H1 (cell line): ENCODE measurements around the gene AFAP1L2. TPM values are rescaled to one million over a fixed set of nuclear protein-coding genes. Genes with fewer than 3 reads are reported as not detected.

Experiments
- CTCF ChIA-PET: fragments of 300-600 bp; sonication (Branson Sonifier 250); formaldehyde crosslinking; loops from one replicate; lab custom pipeline; 2021; ENCODE audit not compliant: partially characterized antibody; lab: Charles Lee
- POLR2A ChIA-PET: fragments of 300-600 bp; sonication (Branson Sonifier 250); formaldehyde crosslinking; loops from one replicate; lab custom pipeline; 2021; ENCODE audit warnings: inconsistent platforms; ENCODE audit not compliant: partially characterized antibody; lab: Charles Lee
- DNase-seq, 2 experiments: peaks; one replicate each; pipeline versions ENCODE4 v3.0.0 to v3.0.0-alpha.2; 2010 to 2022; ENCODE audit warnings: low spot score in 2 of 2, low read depth in 1 of 2, mixed read lengths in 1 of 2
- FAIRE-seq: peaks from 2 replicates; lab custom pipeline; 2011; peaks lifted over from hg19 to GRCh38; lab: Jason Lieb, UNC
- H2AFZ ChIP-seq: 2 replicates; pipeline ENCODE4 v1.8.1; 2012; ENCODE audit warnings: low read length, inconsistent platforms
- H2AK5ac ChIP-seq: 2 replicates; pipeline ENCODE4 v1.6.1; 2013; ENCODE audit warnings: low read depth, low read length
- H2BK120ac ChIP-seq: replicated peaks from 2 replicates; pipeline ENCODE3; 2013; ENCODE audit warnings: low read depth, low read length, inconsistent platforms
- H2BK12ac ChIP-seq: 2 replicates; pipeline ENCODE4 v1.6.1; 2013; ENCODE audit warnings: low read depth, low read length
- H2BK15ac ChIP-seq: 2 replicates; pipeline ENCODE4 v1.6.1; 2013; ENCODE audit warnings: low read length
- H2BK20ac ChIP-seq: 2 replicates; pipeline ENCODE4 v1.6.1; 2013; ENCODE audit warnings: low read length
- H2BK5ac ChIP-seq: 2 replicates; pipeline ENCODE4 v1.6.1; 2013; ENCODE audit warnings: low read depth, low read length
- H3K14ac ChIP-seq: 2 replicates; pipeline ENCODE4 v1.6.1; 2013; ENCODE audit warnings: inconsistent platforms; ENCODE audit not compliant: insufficient read length
- H3K18ac ChIP-seq: 2 replicates; pipeline ENCODE4 v1.6.1; 2013; ENCODE audit warnings: low read length; ENCODE audit errors: extremely low read depth
- H3K23ac ChIP-seq: 2 replicates; pipeline ENCODE4 v1.6.1; 2013; ENCODE audit warnings: inconsistent platforms; ENCODE audit not compliant: insufficient read length
- H3K23me2 ChIP-seq: 2 replicates; pipeline ENCODE4 v1.6.1; 2013; ENCODE audit warnings: low read depth, low read length
- H3K27ac ChIP-seq: 2 replicates; pipeline ENCODE4 v1.6.1; 2011; ENCODE audit warnings: low read depth, low read length, inconsistent platforms
- H3K27me3 ChIP-seq, 4 experiments: replicated peaks in 1 of 4; 1 replicate in 1 of 4; 2 replicates in 3 of 4; pipeline versions ENCODE4 v1.6.1 to v1.8.1; 2011 to 2013; ENCODE audit warnings: low read length in 3 of 4, mild to moderate bottlenecking in 3 of 4, inconsistent platforms in 2 of 4, mixed read lengths in 2 of 4, moderate library complexity in 1 of 4; ENCODE audit not compliant: control insufficient read depth in 3 of 4, insufficient read depth in 3 of 4; ENCODE audit errors: extremely low read depth in 1 of 4
- H3K36me3 ChIP-seq, 4 experiments: 2 replicates each; pipeline versions ENCODE4 v1.6.1 to v1.8.1; 2011 to 2013; ENCODE audit warnings: mild to moderate bottlenecking in 4 of 4, low read length in 3 of 4, moderate library complexity in 2 of 4, control low read depth in 1 of 4, inconsistent platforms in 1 of 4; ENCODE audit not compliant: insufficient read depth in 4 of 4, control insufficient read depth in 2 of 4
- H3K4ac ChIP-seq: replicated peaks from 2 replicates; pipeline ENCODE3; 2013; ENCODE audit warnings: low read length, low read depth, mixed read lengths, inconsistent platforms; ENCODE audit not compliant: insufficient read length
- H3K4me1 ChIP-seq, 4 experiments: replicated peaks in 1 of 4; 1 replicate in 1 of 4; 2 replicates in 3 of 4; pipeline versions ENCODE4 v1.6.1 to v1.8.1; 2011 to 2013; ENCODE audit warnings: low read length in 3 of 4, inconsistent platforms in 2 of 4, mixed read lengths in 1 of 4; ENCODE audit not compliant: insufficient read depth in 4 of 4, control insufficient read depth in 3 of 4
- H3K4me2 ChIP-seq, 2 experiments: 2 replicates each; pipeline versions ENCODE4 v1.6.1 to v1.8.1; 2011 to 2013; ENCODE audit warnings: low read depth in 2 of 2, low read length in 2 of 2, control low read depth in 1 of 2, inconsistent platforms in 1 of 2, mild to moderate bottlenecking in 1 of 2; ENCODE audit not compliant: insufficient read depth in 1 of 2
- H3K4me3 ChIP-seq, 4 experiments: fragments of 200-600, 300-600 bp in 1 of 4; sonication (generic), shearing (Covaris generic), sonication (Bioruptor Twin) in 1 of 4; 2 replicates each; pipeline versions ENCODE4 v1.5.1 to v1.8.1; 2011 to 2016; ENCODE audit warnings: low read length in 4 of 4, low read depth in 3 of 4, control low read depth in 2 of 4, inconsistent platforms in 2 of 4, mild to moderate bottlenecking in 2 of 4, mixed read lengths in 1 of 4, moderate library complexity in 1 of 4; ENCODE audit not compliant: insufficient read depth in 2 of 4; ENCODE audit errors: extremely low read depth in 1 of 4
- H3K56ac ChIP-seq: replicated peaks from 2 replicates; pipeline ENCODE3; 2013; ENCODE audit warnings: low read depth, mild to moderate bottlenecking, mixed read lengths, low read length, inconsistent platforms; ENCODE audit not compliant: insufficient read length
- H3K79me1 ChIP-seq: 2 replicates; pipeline ENCODE4 v1.6.1; 2013; ENCODE audit warnings: low read depth, low read length, control low read depth
- H3K79me2 ChIP-seq, 2 experiments: 2 replicates each; pipeline versions ENCODE4 v1.6.1 to v1.8.1; 2012 to 2013; ENCODE audit warnings: low read length in 2 of 2, mild to moderate bottlenecking in 2 of 2, inconsistent platforms in 1 of 2; ENCODE audit not compliant: insufficient read depth in 2 of 2, control insufficient read depth in 1 of 2
- H3K9ac ChIP-seq, 4 experiments: replicated peaks in 1 of 4; 1 replicate in 1 of 4; 2 replicates in 3 of 4; pipeline versions ENCODE4 v1.6.1 to v1.8.1; 2011 to 2013; ENCODE audit warnings: low read depth in 3 of 4, low read length in 3 of 4, control low read depth in 2 of 4, mild to moderate bottlenecking in 2 of 4, moderate library complexity in 2 of 4, inconsistent platforms in 1 of 4; ENCODE audit errors: extremely low read depth in 1 of 4
- H3K9me3 ChIP-seq, 2 experiments: 2 replicates each; pipeline versions ENCODE4 v1.6.1 to v1.8.1; 2012 to 2013; ENCODE audit warnings: mild to moderate bottlenecking in 2 of 2, moderate library complexity in 2 of 2, control low read depth in 1 of 2, inconsistent platforms in 1 of 2, low read depth in 1 of 2, low read length in 1 of 2, mixed read lengths in 1 of 2; ENCODE audit not compliant: insufficient read depth in 2 of 2
- H4K20me1 ChIP-seq, 2 experiments: replicated peaks in 1 of 2; 2 replicates each; pipeline versions ENCODE3 to v1.8.1; 2011 to 2013; ENCODE audit warnings: inconsistent platforms in 2 of 2, low read length in 2 of 2, mild to moderate bottlenecking in 1 of 2; ENCODE audit not compliant: insufficient read depth in 2 of 2, control insufficient read depth in 1 of 2
- H4K5ac ChIP-seq: 2 replicates; pipeline ENCODE4 v1.6.1; 2013; ENCODE audit warnings: low read length, low read depth, mixed read lengths, inconsistent platforms; ENCODE audit not compliant: insufficient read length
- H4K8ac ChIP-seq: 2 replicates; pipeline ENCODE4 v1.8.0; 2013; ENCODE audit warnings: mild to moderate bottlenecking, moderate library complexity, low read length, inconsistent platforms; ENCODE audit not compliant: insufficient read depth; ENCODE audit errors: extremely low read depth
- H4K91ac ChIP-seq: replicated peaks from 2 replicates; pipeline ENCODE3; 2013; ENCODE audit warnings: low read length, mixed read lengths, inconsistent platforms; ENCODE audit not compliant: insufficient read length
- HDAC6 ChIP-seq: IDR thresholded peaks from one replicate; pipeline ENCODE4 v1.7.1; 2012; ENCODE audit warnings: low read depth, mild to moderate bottlenecking, inconsistent platforms, low read length, moderate library complexity
- POU5F1 ChIP-seq: IDR thresholded peaks from 2 replicates; pipeline ENCODE4 v1.6.1; 2011; ENCODE audit warnings: low read depth, mild to moderate bottlenecking, low read length, moderate library complexity
- WGBS, 2 experiments: shearing (Covaris generic) in 1 of 2; methylation state at CpG; one replicate each; pipeline versions ENCODE4 v1.1.6 to v1.1.7; 2013 to 2015; ENCODE audit warnings: low lambda C conversion rate in 2 of 2, mixed read lengths in 2 of 2, inconsistent platforms in 1 of 2, low coverage in 1 of 2, missing lambda C conversion rate in 1 of 2; ENCODE audit not compliant: insufficient replicate concordance in 2 of 2, insufficient coverage in 1 of 2, insufficient read length in 1 of 2; ENCODE audit errors: extremely low coverage in 1 of 2, missing lambda C conversion rate in 1 of 2; 5-methylcytosine and 5-hydroxymethylcytosine counted together
- polyA plus RNA-seq, 7 experiments: library from polyadenylated mRNA; depleted of rRNA in 3 of 7; stranded (reverse) in 5 of 7; unstranded in 2 of 7; fragments of >200 nt in 5 of 7; fragments of 200-250 nt in 2 of 7; gene quantifications; 1 replicate in 5 of 7; 2 replicates in 1 of 7; 4 replicates in 1 of 7; pipeline versions ENCODE4 v1.2.1 to v1.2.3, GENCODE V29; 2011 to 2013; ENCODE audit warnings: missing spikeins in 2 of 7, mixed read lengths in 2 of 7
- total RNA-seq: library from RNA; stranded (reverse); fragmentation: NEBNext Ultra II Directional; extraction: Animal tissue kit (Norgen Biotek cat#: 25700); gene quantifications from 2 replicates; pipeline ENCODE4 v1.2.1, GENCODE V29; 2021

Gene AFAP1L2
- total and polyA plus RNA-seq, 2 of the 8 experiments (the other 6 are each of a cell fraction or from before 2014, with no cell fraction given) = 3.9 to 6.4 TPM

DNA sequence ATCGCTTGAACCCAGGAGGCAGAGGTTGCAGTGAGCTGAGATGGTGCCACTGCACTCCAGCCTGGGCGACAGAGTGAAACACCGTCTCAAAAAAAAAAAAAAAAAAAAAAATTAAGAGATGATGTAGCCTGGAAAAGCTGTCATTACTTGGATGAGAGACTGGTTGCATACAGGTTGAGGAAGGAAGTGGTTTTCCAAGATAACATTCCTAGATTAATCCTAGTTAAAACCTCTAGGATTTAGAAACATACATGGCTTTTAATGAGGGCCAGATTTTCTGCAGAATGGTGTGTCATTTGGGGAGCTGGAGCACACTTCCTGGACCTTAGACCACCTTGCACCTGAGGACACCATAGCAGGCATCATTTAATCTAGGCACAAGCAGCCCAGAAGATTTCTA is 147.5 kb downstream of the AFAP1L2 start:
- no peaks in the 10 kb centered on the region for H3K4me1 ChIP-seq
- 100% methylated on average over 2 of the region's 3 CpGs; no CpG with 5 or more reads in 1 of the 2 experiments for WGBS, 2 experiments
- no peaks in the 10 kb centered on the region for H3K36me3 ChIP-seq
- H3K23ac ChIP-seq = no peak overlapping the region
- no peaks in the 10 kb centered on the region for H4K20me1 ChIP-seq
- 0 out of 4 replicates have a peak, but pooled peaks cover 0 to 2% of the 10 kb centered on the region in 2 experiments for H3K9me3 ChIP-seq
- no peak overlapping the region for H3K18ac ChIP-seq
- H3K23me2 ChIP-seq = no peaks in the 10 kb centered on the region
- H4K5ac ChIP-seq = no peak overlapping the region
- no peak overlapping the region for H2BK12ac ChIP-seq
- no peak overlapping the region for H3K14ac ChIP-seq
- no peak overlapping the region for H2AFZ ChIP-seq
- H4K91ac ChIP-seq = no peak overlapping the region
- no peak overlapping the region for H3K9ac ChIP-seq
- H3K56ac ChIP-seq = no peak overlapping the region
- no peaks in the 10 kb centered on the region for H3K79me2 ChIP-seq
- CTCF ChIA-PET = no interaction called here
- no peak overlapping the region for H3K4ac ChIP-seq
- no peaks in the 10 kb centered on the region; the same call in 1 of the 2 replicates for H3K79me1 ChIP-seq
- H3K27ac ChIP-seq = no peak overlapping the region
- DNase-seq (no peak), FAIRE-seq (no peak)
- no peak overlapping the region for H2BK15ac ChIP-seq
- no peak overlapping the region for H2BK120ac ChIP-seq
- H4K8ac ChIP-seq = no peak overlapping the region
- H2AK5ac ChIP-seq = no peak overlapping the region
- H3K4me3 ChIP-seq = no peak overlapping the region
- H2BK5ac ChIP-seq = no peak overlapping the region
- POLR2A ChIA-PET = interaction anchor here (0.6 kb wide), 1 partner anchor 404 kb away, joined by 3 read pairs; no protein-coding TSS in a partner anchor
- H3K27me3 ChIP-seq = no peaks in the 10 kb centered on the region
- H2BK20ac ChIP-seq = no peak overlapping the region
- H3K4me2 ChIP-seq = no peak overlapping the region
- TF ChIP-seq HDAC6 (no peak), POU5F1 (no peak)
